IPS DF 6.9 (cell line): ENCODE measurements around the gene R3HCC1L.
A peak's percentile ranks its signal among the peaks of the same experiment; 100 is the strongest.
"Not testable (repeated sequence)": the region's sequence is repeated elsewhere in the genome, so short reads cannot be mapped to it uniquely, and the experiment has no call there.

Experiments
- DNase-seq: peaks from one replicate; pipeline ENCODE4 v3.0.0-alpha.2; 2013; ENCODE audit warnings: low read depth, low spot score
- H3K27ac ChIP-seq: one replicate; pipeline ENCODE4 v1.5.1; 2013; ENCODE audit warnings: low read length, control low read depth
- H3K27me3 ChIP-seq: 2 replicates; pipeline ENCODE4 v1.6.1; 2013; ENCODE audit warnings: mild to moderate bottlenecking, low read length; ENCODE audit not compliant: control insufficient read depth, insufficient read depth
- H3K36me3 ChIP-seq: 2 replicates; pipeline ENCODE4 v1.6.1; 2013; ENCODE audit warnings: low read length; ENCODE audit not compliant: control insufficient read depth, insufficient read depth
- H3K4me1 ChIP-seq: 2 replicates; pipeline ENCODE4 v1.6.1; 2013; ENCODE audit warnings: low read length; ENCODE audit not compliant: control insufficient read depth, insufficient read depth
- H3K4me3 ChIP-seq: 2 replicates; pipeline ENCODE4 v1.5.1; 2013; ENCODE audit warnings: mild to moderate bottlenecking, low read length
- H3K9me3 ChIP-seq: 2 replicates; pipeline ENCODE4 v1.6.1; 2013; ENCODE audit warnings: low read length, inconsistent platforms; ENCODE audit not compliant: control insufficient read depth, insufficient read depth
- WGBS: extraction: QIAGEN DNeasy Blood & Tissue Kit; methylation state at CpG from one replicate; pipeline ENCODE4 v1.1.7; 2013; ENCODE audit warnings: mixed read lengths, missing lambda C conversion rate; ENCODE audit not compliant: insufficient read length, insufficient coverage; 5-methylcytosine and 5-hydroxymethylcytosine counted together

The R3HCC1L gene

GRCh38 chr10:98172073-98172472 lies 37.6 kb downstream of the R3HCC1L start:
- Histone ChIP-seq H3K27me3 (no peaks in the 10 kb centered on the region), H3K4me3 (no peak overlapping the region), H3K4me1 (no peaks in the 10 kb centered on the region; the same call in 1 of the 2 replicates), H3K36me3 (no peaks in the 10 kb centered on the region), H3K27ac (no peak overlapping the region), H3K9me3 (no peaks in the 10 kb centered on the region)
- no CpG with 5 or more reads among the region's 4 CpGs for WGBS
- no peak for DNase-seq

DNA sequence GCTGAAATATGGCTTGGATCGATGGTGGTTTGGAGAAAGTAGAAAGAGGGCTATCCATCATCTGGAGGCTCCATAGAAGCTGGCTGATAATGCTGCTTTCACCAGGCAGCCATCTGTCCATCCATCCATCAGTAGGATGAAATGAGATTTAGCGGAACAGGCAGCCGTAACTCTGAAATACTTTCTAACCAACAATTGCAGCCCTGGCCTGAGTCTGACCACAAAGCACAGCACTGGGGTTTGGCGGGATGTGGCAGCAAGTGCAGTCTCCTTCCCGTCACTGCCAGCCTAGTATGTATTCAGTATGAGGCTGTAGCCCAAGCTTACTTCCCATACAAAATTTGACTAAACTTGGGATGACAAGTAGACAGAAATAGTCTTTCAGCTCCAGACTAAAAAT lies 38.0 kb downstream of the R3HCC1L start:
- H3K4me1 ChIP-seq, result no peaks in the 10 kb centered on the region; the same call in 1 of the 2 replicates

GRCh38 chr10:98173260-98173659 lies 38.8 kb downstream of the R3HCC1L start:
- peak; percentile 11 for DNase-seq
- Histone ChIP-seq H3K4me3 (no peak overlapping the region), H3K9me3 (no peaks in the 10 kb centered on the region), H3K27me3 (no peaks in the 10 kb centered on the region), H3K4me1 (no peaks in the 10 kb centered on the region; the same call in 1 of the 2 replicates), H3K36me3 (no peaks in the 10 kb centered on the region), H3K27ac (no peak overlapping the region)
- WGBS, result no CpG with 5 or more reads among the region's 6 CpGs

More for the DNA sequence above, 38.0 kb downstream of the R3HCC1L start:
- no peak for DNase-seq
- WGBS, result no CpG with 5 or more reads among the region's 5 CpGs
- H3K27ac ChIP-seq, result no peak overlapping the region
- no peaks in the 10 kb centered on the region for H3K9me3 ChIP-seq
- no peak overlapping the region for H3K4me3 ChIP-seq
- no peaks in the 10 kb centered on the region for H3K27me3 ChIP-seq
- H3K36me3 ChIP-seq, result no peaks in the 10 kb centered on the region

GRCh38 chr10:98182351-98182915 lies 48.0 kb downstream of the R3HCC1L start:
- H3K4me1 ChIP-seq, H3K9me3 ChIP-seq, H3K36me3 ChIP-seq, H3K27ac ChIP-seq, H3K27me3 ChIP-seq, H3K4me3 ChIP-seq, DNase-seq: not testable (repeated sequence)
- WGBS, result no CpG with 5 or more reads among the region's 14 CpGs

- DNase-seq, result no peak
Measured at GRCh38 chr10:98186681-98187080, 52.2 kb downstream of the R3HCC1L start.

DNA sequence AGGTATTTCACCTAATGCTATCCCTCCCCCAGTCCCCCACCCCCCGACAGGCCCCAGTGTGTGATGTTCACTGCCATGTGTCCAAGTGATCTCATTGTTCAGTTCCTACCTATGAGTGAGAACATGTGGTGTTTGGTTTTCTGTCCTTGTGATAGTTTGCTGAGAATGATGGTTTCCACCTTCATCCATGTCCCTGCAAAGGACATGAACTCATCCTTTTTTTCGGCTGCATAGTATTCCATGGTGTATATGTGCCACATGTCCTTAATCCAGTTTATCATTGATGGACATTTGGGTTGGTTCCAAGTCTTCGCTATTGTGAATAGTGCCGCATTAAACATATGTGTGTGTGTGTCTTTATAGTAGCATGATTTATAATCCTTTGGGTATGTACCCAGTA lies 56.3 kb downstream of the R3HCC1L start:
- H3K27me3 ChIP-seq, DNase-seq, H3K9me3 ChIP-seq, H3K36me3 ChIP-seq, H3K4me3 ChIP-seq, H3K4me1 ChIP-seq, H3K27ac ChIP-seq: not testable (repeated sequence)
- no CpG with 5 or more reads among the region's 4 CpGs for WGBS

More at GRCh38 chr10:98186681-98187080, 52.2 kb downstream of the R3HCC1L start:
- no CpG with 5 or more reads among the region's 1 CpG for WGBS
- Histone ChIP-seq H3K9me3 (0 out of 2 replicates have a peak, but pooled peaks cover 2% of the 10 kb centered on the region), H3K27ac (no peak overlapping the region), H3K4me1 (no peaks in the 10 kb centered on the region), H3K27me3 (no peaks in the 10 kb centered on the region), H3K4me3 (no peak overlapping the region), H3K36me3 (peaks cover 3% of the 10 kb centered on the region; the same call in 1 of the 2 replicates)

DNA sequence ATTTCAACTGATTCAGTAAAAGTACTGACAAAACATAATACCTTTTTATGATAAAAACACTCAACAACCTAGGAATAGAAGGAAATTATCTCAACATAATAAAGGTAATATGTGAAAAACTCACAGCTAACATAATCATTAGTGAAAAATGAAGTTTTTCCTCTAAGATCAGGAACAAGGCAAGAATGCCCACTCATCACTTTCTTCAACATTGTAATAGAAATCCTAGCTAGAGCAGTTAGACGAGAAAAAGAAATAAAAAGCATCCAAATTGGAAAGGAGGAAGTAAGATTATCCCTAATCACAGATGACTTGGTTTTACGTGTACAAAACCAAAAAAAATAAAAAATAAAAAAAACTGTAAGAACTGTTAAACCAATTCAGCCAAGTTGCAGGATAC lies 58.6 kb downstream of the R3HCC1L start:
- no CpG with 5 or more reads among the region's 2 CpGs for WGBS
- no peaks in the 10 kb centered on the region for H3K4me1 ChIP-seq
- no peaks in the 10 kb centered on the region for H3K9me3 ChIP-seq
- no peaks in the 10 kb centered on the region for H3K27me3 ChIP-seq
- no peak for DNase-seq
- H3K36me3 ChIP-seq, result no peaks in the 10 kb centered on the region
- H3K27ac ChIP-seq, result no peak overlapping the region
- no peak overlapping the region for H3K4me3 ChIP-seq

GRCh38 chr10:98194633-98195032 lies 60.2 kb downstream of the R3HCC1L start:
- WGBS, result no CpG with 5 or more reads among the region's 3 CpGs
- Histone ChIP-seq H3K9me3 (no peaks in the 10 kb centered on the region), H3K27me3 (no peaks in the 10 kb centered on the region), H3K4me3 (no peak overlapping the region), H3K4me1 (no peaks in the 10 kb centered on the region), H3K36me3 (no peaks in the 10 kb centered on the region), H3K27ac (no peak overlapping the region)
- no peak for DNase-seq

GRCh38 chr10:98195120-98195519 lies 60.7 kb downstream of the R3HCC1L start:
- H3K4me1 ChIP-seq, result no peaks in the 10 kb centered on the region
- H3K27me3 ChIP-seq, result no peaks in the 10 kb centered on the region
- H3K4me3 ChIP-seq, result no peak overlapping the region
- no CpG with 5 or more reads among the region's 1 CpG for WGBS
- no peaks in the 10 kb centered on the region for H3K36me3 ChIP-seq
- no peak overlapping the region for H3K27ac ChIP-seq
- H3K9me3 ChIP-seq, result no peaks in the 10 kb centered on the region
- no peak for DNase-seq

- Histone ChIP-seq H3K27ac (no peak overlapping the region), H3K27me3 (no peaks in the 10 kb centered on the region), H3K36me3 (no peaks in the 10 kb centered on the region), H3K4me3 (no peak overlapping the region), H3K4me1 (no peaks in the 10 kb centered on the region), H3K9me3 (no peaks in the 10 kb centered on the region)
- no CpG with 5 or more reads among the region's 6 CpGs for WGBS
- no peak for DNase-seq
Measured at GRCh38 chr10:98196985-98197384, 62.5 kb downstream of the R3HCC1L start.

DNA sequence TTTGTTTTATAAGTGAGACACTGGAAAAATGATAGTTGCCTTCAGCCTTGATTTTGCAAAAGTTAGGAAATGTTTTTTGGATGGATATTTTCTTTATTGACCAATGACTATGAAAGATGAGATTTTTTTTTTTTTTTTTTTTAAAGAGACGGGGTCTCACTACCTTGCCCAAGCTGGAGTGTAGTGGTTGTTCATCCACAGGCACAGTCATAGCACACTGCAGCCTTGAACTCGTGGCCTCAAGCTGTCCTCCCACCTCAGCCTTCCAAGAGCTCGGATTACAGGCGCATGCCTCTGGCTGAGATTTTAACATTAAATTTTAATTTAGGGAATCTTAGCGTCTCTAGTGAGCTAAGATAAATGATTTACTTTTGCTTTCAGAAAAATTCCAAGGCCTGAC lies 67.3 kb downstream of the R3HCC1L start:
- Histone ChIP-seq H3K9me3 (no peaks in the 10 kb centered on the region), H3K36me3 (no peaks in the 10 kb centered on the region), H3K27me3 (no peaks in the 10 kb centered on the region), H3K27ac (no peak overlapping the region), H3K4me1 (no peaks in the 10 kb centered on the region), H3K4me3 (no peak overlapping the region)
- DNase-seq, result no peak
- no CpG with 5 or more reads among the region's 5 CpGs for WGBS
